Activated CD4-positive, alpha-beta T cell treated with anti-CD3 and anti-CD28 coated beads for 24 hours (primary cell): Measurements from ENCODE around the gene TMCC2.
A peak's percentile ranks its signal among the peaks of the same experiment; 100 is the strongest.

ENCODE experiments used
- DNase-seq, 2 donors: peaks; one replicate each; pipeline ENCODE4 v3.0.0-alpha.2; 2020; ENCODE audit warnings: low read depth in 2 of 2

Gene TMCC2

GRCh38 chr1:205240569-205240968 lies 12.8 kb downstream of the TMCC2 start:
- DNase-seq, result no peak

- DNase-seq, result no peak
Observed at GRCh38 chr1:205241366-205242030, 13.8 kb downstream of the TMCC2 start.

GRCh38 chr1:205243350-205244191 lies 15.8 kb downstream of the TMCC2 start:
- no peak for DNase-seq

GRCh38 chr1:205244384-205244783 lies 16.6 kb downstream of the TMCC2 start:
- DNase-seq, result no peak

- DNase-seq, result no peak
Observed at GRCh38 chr1:205245096-205245495, 17.4 kb downstream of the TMCC2 start.

GRCh38 chr1:205246351-205247119 lies 18.8 kb downstream of the TMCC2 start:
- DNase-seq, result no peak

GRCh38 chr1:205247130-205247921 lies 19.6 kb downstream of the TMCC2 start:
- no peak for DNase-seq

- no peak for DNase-seq
Observed at GRCh38 chr1:205248793-205249601, 21.3 kb downstream of the TMCC2 start.

GRCh38 chr1:205249651-205250050 lies 21.9 kb downstream of the TMCC2 start:
- no peak for DNase-seq

- DNase-seq, result no peak
Observed at GRCh38 chr1:205250699-205251098, 23.0 kb downstream of the TMCC2 start.

- DNase-seq, result no peak
Observed at GRCh38 chr1:205251576-205251975, 23.8 kb downstream of the TMCC2 start.

GRCh38 chr1:205255941-205256780 lies 28.4 kb downstream of the TMCC2 start:
- peak; percentile 83 to 85 for DNase-seq

- DNase-seq, result no peak
Observed at GRCh38 chr1:205256951-205257625, 29.3 kb downstream of the TMCC2 start.

GRCh38 chr1:205257735-205258134 lies 30.0 kb downstream of the TMCC2 start:
- DNase-seq, result no peak

GRCh38 chr1:205258261-205258691 lies 30.5 kb downstream of the TMCC2 start:
- no peak for DNase-seq

- no peak for DNase-seq
Observed at GRCh38 chr1:205258719-205259118, 31.0 kb downstream of the TMCC2 start.

GRCh38 chr1:205259324-205259832 lies 31.6 kb downstream of the TMCC2 start:
- DNase-seq, result no peak

GRCh38 chr1:205259998-205260397 lies 32.3 kb downstream of the TMCC2 start:
- no peak for DNase-seq
